Type B pancreatic cell (in vitro differentiated cells): Measurements from ENCODE around the gene ARHGEF6. TPM values are rescaled to one million over a fixed set of nuclear protein-coding genes. Genes with fewer than 3 reads are reported as not detected.
"Not testable (repeated sequence)": the region's sequence is repeated elsewhere in the genome, so short reads cannot be mapped to it uniquely, and the experiment has no call there.

Source experiments
- DNase-seq: peaks from one replicate; pipeline ENCODE4 v3.0.0; 2021; ENCODE audit warnings: mixed read lengths; ENCODE audit not compliant: unreplicated experiment; ENCODE audit errors: extremely low spot score
- H3K27ac Mint-ChIP-seq: 2 replicates; pipeline ENCODE4 v1.8.0; 2021; ENCODE audit warnings: mild to moderate bottlenecking, mixed read lengths
- H3K27me3 Mint-ChIP-seq: 2 replicates; pipeline ENCODE4 v1.8.0; 2021; ENCODE audit warnings: mixed read lengths
- H3K36me3 Mint-ChIP-seq: 2 replicates; pipeline ENCODE4 v1.8.0; 2021; ENCODE audit warnings: mixed read lengths
- H3K4me1 Mint-ChIP-seq: one replicate; pipeline ENCODE4 v1.8.0; 2021; ENCODE audit warnings: mixed read lengths; ENCODE audit not compliant: unreplicated experiment
- H3K4me3 Mint-ChIP-seq: 2 replicates; pipeline ENCODE4 v1.8.0; 2021; ENCODE audit warnings: mild to moderate bottlenecking, mixed read lengths
- H3K9me3 Mint-ChIP-seq: 2 replicates; pipeline ENCODE4 v1.8.0; 2021; ENCODE audit warnings: mixed read lengths
- CTCF ChIP-seq: fragments of 200-600 bp; sonication (generic); conservative IDR thresholded peaks from 2 replicates; pipeline ENCODE4 v1.5.0; 2021; ENCODE audit warnings: antibody characterized with exemption, mild to moderate bottlenecking
- total RNA-seq: library from RNA; stranded (reverse); gene quantifications from 2 replicates; pipeline ENCODE4 v1.2.1, GENCODE V29; 2021; ENCODE audit warnings: low replicate concordance

The ARHGEF6 gene
- total RNA-seq, 1 donor from 2014 or later = 3.8 TPM

- Mint-ChIP-seq H3K27me3 (no peaks in the 10 kb centered on the region), H3K27ac (no peak overlapping the region), H3K4me1 (no peaks in the 10 kb centered on the region), H3K4me3 (no peak overlapping the region), H3K36me3 (no peaks in the 10 kb centered on the region), H3K9me3 (no peaks in the 10 kb centered on the region)
- TF ChIP-seq CTCF = no peak
- no peak for DNase-seq
Observed at GRCh38 chrX:136781180-136781797, 557 bp upstream of the ARHGEF6 start.

GRCh38 chrX:136780241-136780640 lies 491 bp downstream of the ARHGEF6 start:
- no peak for DNase-seq
- Mint-ChIP-seq H3K9me3 (no peaks in the 10 kb centered on the region), H3K36me3 (no peaks in the 10 kb centered on the region), H3K27ac (no peak overlapping the region), H3K4me1 (no peaks in the 10 kb centered on the region), H3K27me3 (no peaks in the 10 kb centered on the region), H3K4me3 (no peak overlapping the region)
- TF ChIP-seq CTCF = no peak

- Mint-ChIP-seq H3K4me1 (no peaks in the 10 kb centered on the region), H3K27me3 (no peaks in the 10 kb centered on the region), H3K9me3 (no peaks in the 10 kb centered on the region), H3K27ac (no peak overlapping the region), H3K4me3 (no peak overlapping the region), H3K36me3 (no peaks in the 10 kb centered on the region)
- no peak for TF ChIP-seq CTCF
- no peak for DNase-seq
Observed at GRCh38 chrX:136779346-136779781, 1.4 kb downstream of the ARHGEF6 start.

- H3K27me3 Mint-ChIP-seq = no peaks in the 10 kb centered on the region
- TF ChIP-seq CTCF = no peak
- no peaks in the 10 kb centered on the region for H3K36me3 Mint-ChIP-seq
- no peak overlapping the region for H3K27ac Mint-ChIP-seq
- DNase-seq = no peak
- no peaks in the 10 kb centered on the region for H3K4me1 Mint-ChIP-seq
- H3K9me3 Mint-ChIP-seq = no peaks in the 10 kb centered on the region
- H3K4me3 Mint-ChIP-seq = no peak overlapping the region
Observed at GRCh38 chrX:136778916-136779315, 1.8 kb downstream of the ARHGEF6 start.

- TF ChIP-seq CTCF = no peak
- H3K4me3 Mint-ChIP-seq = no peak overlapping the region
- no peaks in the 10 kb centered on the region for H3K9me3 Mint-ChIP-seq
- H3K27ac Mint-ChIP-seq = no peak overlapping the region
- H3K36me3 Mint-ChIP-seq = no peaks in the 10 kb centered on the region
- H3K27me3 Mint-ChIP-seq = no peaks in the 10 kb centered on the region
- no peaks in the 10 kb centered on the region for H3K4me1 Mint-ChIP-seq
- no peak for DNase-seq
Observed at GRCh38 chrX:136778020-136778419, 2.7 kb downstream of the ARHGEF6 start.

GRCh38 chrX:136773648-136774047 lies 7.1 kb downstream of the ARHGEF6 start:
- no peak for DNase-seq
- Mint-ChIP-seq H3K4me1 (no peaks in the 10 kb centered on the region), H3K4me3 (no peak overlapping the region), H3K27ac (no peak overlapping the region), H3K27me3 (peaks cover 3% of the 10 kb centered on the region), H3K9me3 (peaks cover 3% of the 10 kb centered on the region), H3K36me3 (no peaks in the 10 kb centered on the region)
- TF ChIP-seq CTCF = no peak

GRCh38 chrX:136771869-136772268 lies 8.9 kb downstream of the ARHGEF6 start:
- not testable (repeated sequence) for H3K27ac Mint-ChIP-seq, H3K4me3 Mint-ChIP-seq, H3K27me3 Mint-ChIP-seq, H3K9me3 Mint-ChIP-seq, H3K4me1 Mint-ChIP-seq, H3K36me3 Mint-ChIP-seq, DNase-seq
